ENCODE data around the gene SLC35B2. TPM values are rescaled to one million over a fixed set of nuclear protein-coding genes. Genes with fewer than 3 reads are reported as not detected.

The SLC35B2 gene
- total and polyA plus RNA-seq, 2 donors (not counting 1 experiment from before 2014, with no cell fraction given) = 88.4 to 89.4 TPM

DNA sequence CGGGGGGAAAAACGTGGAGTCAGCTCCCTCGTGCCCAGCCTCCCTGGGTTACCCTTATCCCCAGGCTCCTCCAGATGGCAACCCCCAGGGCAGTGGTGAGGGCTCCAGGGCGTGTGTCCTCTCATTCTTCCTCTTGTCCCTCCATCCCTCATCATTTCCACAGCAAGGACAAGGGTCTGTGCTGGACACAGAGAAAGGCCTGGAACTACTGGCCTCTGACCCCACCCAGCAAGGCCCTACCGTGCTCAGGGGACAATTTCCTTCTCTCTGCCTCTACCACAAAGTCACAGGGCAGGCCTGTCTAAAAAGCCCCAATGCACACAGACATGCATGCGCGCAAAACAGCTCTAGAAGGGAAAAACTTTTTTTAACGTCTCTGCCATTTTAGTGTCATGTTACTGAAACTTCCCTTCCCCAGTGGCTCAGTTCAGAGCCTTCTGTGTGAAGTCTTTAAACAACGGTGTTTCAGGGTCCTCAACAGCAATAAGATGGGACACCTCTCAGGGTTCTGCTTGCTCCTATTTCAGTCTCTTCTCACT lies 1.1 kb upstream of the SLC35B2 start:
- Histone ChIP-seq H3K36me3 (ENCODE audit: control insufficient read depth, insufficient read depth, low read length) (peaks cover 11% of the 10 kb centered on the region), H3K27ac (ENCODE audit: insufficient read depth, low read length) (no peak overlapping the region), H2AFZ (ENCODE audit: low read length) (no peak overlapping the region), H3K79me2 (ENCODE audit: control insufficient read depth, insufficient read depth, low read length) (peaks cover 21% of the 10 kb centered on the region), H3K4me2 (ENCODE audit: extremely low read depth, insufficient read depth, low read length) (no peak overlapping the region), H4K20me1 (ENCODE audit: control insufficient read depth, extremely low read depth, insufficient read depth, low read length) (no peaks in the 10 kb centered on the region), H3K4me3 (replicated peaks in 1 of 4; ENCODE audit: control extremely low read depth in 1 of 4, insufficient read depth in 1 of 4, low read depth in 3 of 4, low read length in 4 of 4) (no peak overlapping the region), H3K27me3 (ENCODE audit: control insufficient read depth, insufficient read depth, low read length) (no peaks in the 10 kb centered on the region), H3K4me1 (ENCODE audit: control insufficient read depth, extremely low read depth, insufficient read depth, low read length) (peaks cover 6% of the 10 kb centered on the region), H3K9me3 (ENCODE audit: control insufficient read depth, insufficient read depth, low read depth, low read length) (no peaks in the 10 kb centered on the region), H3K9ac (ENCODE audit: insufficient read depth, low read length) (no peak overlapping the region)
- TF ChIP-seq, protein P1, sequence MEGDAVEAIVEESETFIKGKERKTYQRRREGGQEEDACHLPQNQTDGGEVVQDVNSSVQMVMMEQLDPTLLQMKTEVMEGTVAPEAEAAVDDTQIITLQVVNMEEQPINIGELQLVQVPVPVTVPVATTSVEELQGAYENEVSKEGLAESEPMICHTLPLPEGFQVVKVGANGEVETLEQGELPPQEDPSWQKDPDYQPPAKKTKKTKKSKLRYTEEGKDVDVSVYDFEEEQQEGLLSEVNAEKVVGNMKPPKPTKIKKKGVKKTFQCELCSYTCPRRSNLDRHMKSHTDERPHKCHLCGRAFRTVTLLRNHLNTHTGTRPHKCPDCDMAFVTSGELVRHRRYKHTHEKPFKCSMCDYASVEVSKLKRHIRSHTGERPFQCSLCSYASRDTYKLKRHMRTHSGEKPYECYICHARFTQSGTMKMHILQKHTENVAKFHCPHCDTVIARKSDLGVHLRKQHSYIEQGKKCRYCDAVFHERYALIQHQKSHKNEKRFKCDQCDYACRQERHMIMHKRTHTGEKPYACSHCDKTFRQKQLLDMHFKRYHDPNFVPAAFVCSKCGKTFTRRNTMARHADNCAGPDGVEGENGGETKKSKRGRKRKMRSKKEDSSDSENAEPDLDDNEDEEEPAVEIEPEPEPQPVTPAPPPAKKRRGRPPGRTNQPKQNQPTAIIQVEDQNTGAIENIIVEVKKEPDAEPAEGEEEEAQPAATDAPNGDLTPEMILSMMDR (conservative IDR thresholded peaks at IDR 0.05 in 1 of 2, IDR thresholded peaks at IDR 0.05 in 1 of 2; ENCODE audit: low read depth in 1 of 2, low read length in 2 of 2) = no peak
- no peak for TF ChIP-seq EZH2 (IDR thresholded peaks at IDR 0.05; ENCODE audit: low read length, missing control alignments)
- no peak for DNase-seq (ENCODE audit: low read depth in 2 of 2)

DNA sequence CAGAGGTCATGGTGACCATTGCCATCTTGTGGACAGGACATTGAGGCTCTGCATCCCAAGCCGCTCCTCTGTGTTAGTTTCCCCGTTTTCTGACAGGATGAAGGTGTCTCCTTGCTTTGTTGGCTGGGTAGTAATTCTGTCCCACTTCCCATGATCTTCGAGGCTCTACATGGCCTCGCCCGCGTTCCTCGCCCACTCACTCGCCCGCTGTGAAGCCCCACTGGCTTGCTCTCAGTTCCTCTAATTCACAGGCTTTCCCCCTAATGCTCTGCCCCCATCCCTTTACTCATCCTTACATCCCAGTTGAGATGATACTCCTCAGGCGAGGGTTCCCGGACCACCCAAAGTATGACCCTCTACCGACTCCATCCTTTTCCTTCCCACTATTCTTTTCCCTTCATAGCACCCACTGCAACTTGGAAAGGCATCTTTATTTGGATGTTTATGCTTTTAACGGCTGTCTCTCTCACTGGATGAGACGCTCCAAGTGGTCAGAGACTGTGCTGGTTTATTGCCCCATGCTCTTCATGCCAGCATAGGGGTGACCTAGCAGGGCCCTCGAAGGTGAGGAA lies 511 bp upstream of the SLC35B2 start:
- Histone ChIP-seq H3K4me1 (ENCODE audit: control insufficient read depth, extremely low read depth, insufficient read depth, low read length) (peaks cover 6% of the 10 kb centered on the region), H3K4me2 (ENCODE audit: extremely low read depth, insufficient read depth, low read length) (peak overlapping the region; percentile 92), H3K27me3 (ENCODE audit: control insufficient read depth, insufficient read depth, low read length) (no peaks in the 10 kb centered on the region), H3K9me3 (ENCODE audit: control insufficient read depth, insufficient read depth, low read depth, low read length) (no peaks in the 10 kb centered on the region), H2AFZ (ENCODE audit: low read length) (peak overlapping the region; percentile 97), H4K20me1 (ENCODE audit: control insufficient read depth, extremely low read depth, insufficient read depth, low read length) (no peaks in the 10 kb centered on the region), H3K27ac (ENCODE audit: insufficient read depth, low read length) (peak overlapping the region; percentile 34), H3K9ac (ENCODE audit: insufficient read depth, low read length) (peak overlapping the region; percentile 40), H3K79me2 (ENCODE audit: control insufficient read depth, insufficient read depth, low read length) (peaks cover 25% of the 10 kb centered on the region), H3K4me3 (replicated peaks in 1 of 4; ENCODE audit: control extremely low read depth in 1 of 4, insufficient read depth in 1 of 4, low read depth in 3 of 4, low read length in 4 of 4) (peak overlapping the region; percentile 16 to 91 (median 44)), H3K36me3 (ENCODE audit: control insufficient read depth, insufficient read depth, low read length) (peaks cover 14% of the 10 kb centered on the region)
- TF ChIP-seq, protein P1 (conservative IDR thresholded peaks at IDR 0.05 in 1 of 2, IDR thresholded peaks at IDR 0.05 in 1 of 2; ENCODE audit: low read depth in 1 of 2, low read length in 2 of 2) = peak in 1 of 2 donors; percentile 11
- no peak for TF ChIP-seq EZH2 (IDR thresholded peaks at IDR 0.05; ENCODE audit: low read length, missing control alignments)
- DNase-seq (ENCODE audit: low read depth in 2 of 2) = no peak

DNA sequence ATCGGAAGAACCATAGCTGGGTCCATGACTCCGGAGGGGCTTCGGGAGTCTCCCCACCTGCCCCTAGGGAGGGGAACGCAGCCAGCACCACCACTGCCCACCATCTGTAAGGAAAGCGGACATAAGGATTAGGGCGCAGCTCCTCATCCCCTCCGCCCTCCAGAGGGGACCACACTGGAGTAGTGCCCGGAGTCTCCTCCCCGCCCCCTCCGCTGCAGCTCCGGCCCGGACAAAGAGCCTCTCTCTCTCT lies 628 bp downstream of the SLC35B2 start:
- Histone ChIP-seq H3K9ac (ENCODE audit: insufficient read depth, low read length) (peak overlapping the region; percentile 82), H3K4me3 (replicated peaks in 1 of 4; ENCODE audit: control extremely low read depth in 1 of 4, insufficient read depth in 1 of 4, low read depth in 3 of 4, low read length in 4 of 4) (peak overlapping the region; percentile 82 to 94 (median 88)), H2AFZ (ENCODE audit: low read length) (no peak overlapping the region), H3K4me1 (ENCODE audit: control insufficient read depth, extremely low read depth, insufficient read depth, low read length) (peaks cover 8% of the 10 kb centered on the region), H3K27me3 (ENCODE audit: control insufficient read depth, insufficient read depth, low read length) (no peaks in the 10 kb centered on the region), H3K9me3 (ENCODE audit: control insufficient read depth, insufficient read depth, low read depth, low read length) (no peaks in the 10 kb centered on the region), H3K27ac (ENCODE audit: insufficient read depth, low read length) (peak overlapping the region; percentile 78), H3K79me2 (ENCODE audit: control insufficient read depth, insufficient read depth, low read length) (peaks cover 33% of the 10 kb centered on the region), H4K20me1 (ENCODE audit: control insufficient read depth, extremely low read depth, insufficient read depth, low read length) (no peaks in the 10 kb centered on the region), H3K4me2 (ENCODE audit: extremely low read depth, insufficient read depth, low read length) (peak overlapping the region; percentile 88), H3K36me3 (ENCODE audit: control insufficient read depth, insufficient read depth, low read length) (peaks cover 21% of the 10 kb centered on the region)
- DNase-seq (ENCODE audit: low read depth in 2 of 2) = no peak
- no peak for TF ChIP-seq EZH2 (IDR thresholded peaks at IDR 0.05; ENCODE audit: low read length, missing control alignments)
- TF ChIP-seq, protein P1 (conservative IDR thresholded peaks at IDR 0.05 in 1 of 2, IDR thresholded peaks at IDR 0.05 in 1 of 2; ENCODE audit: low read depth in 1 of 2, low read length in 2 of 2) = no peak
